IMR-90 (cell line): Measurements from ENCODE around the gene ZNF556. TPM values are rescaled to one million over a fixed set of nuclear protein-coding genes. Genes with fewer than 3 reads are reported as not detected.
A peak's percentile ranks its signal among the peaks of the same experiment; 100 is the strongest.

Experiments used
- ATAC-seq: fragments of 200-7000 bp; cut with Tn5 transposase; 2 replicates; pipeline ENCODE4 v1.9.1; 2020; ENCODE audit warnings: low read depth, mild to moderate bottlenecking, moderate library complexity
- BruUV-seq: library from RNA; stranded (reverse); fragments of 400-500 nt; replicated peaks from 2 replicates; lab custom pipeline; 2021; lab: Mats Ljungman, UMichigan
- CTCF ChIA-PET: fragments of 300-600 bp; formaldehyde crosslinking; extraction: SDS; loops from one replicate; lab custom pipeline; 2021; ENCODE audit warnings: antibody characterized with exemption; lab: Yijun Ruan, JAX
- POLR2A ChIA-PET: fragments of 300-600 bp; sonication (Branson Sonifier 250); formaldehyde crosslinking; loops from one replicate; lab custom pipeline; 2022; ENCODE audit warnings: antibody characterized with exemption; ENCODE audit not compliant: unreplicated experiment; lab: Charles Lee
- DNase-seq: peaks from one replicate; pipeline ENCODE4 v3.0.0; 2013
- H2AFZ ChIP-seq: replicated peaks from 2 replicates; pipeline ENCODE3; 2013; ENCODE audit warnings: low read length, mild to moderate bottlenecking; ENCODE audit not compliant: poor library complexity
- H2AK5ac ChIP-seq: 2 replicates; pipeline ENCODE4 v1.6.1; 2013; ENCODE audit warnings: low read depth, low read length, inconsistent platforms
- H2AK9ac ChIP-seq: replicated peaks from 2 replicates; pipeline ENCODE3; 2013; ENCODE audit warnings: mild to moderate bottlenecking, low read depth, low read length, moderate library complexity; ENCODE audit not compliant: poor library complexity
- H2BK120ac ChIP-seq: 2 replicates; pipeline ENCODE4 v1.6.1; 2013; ENCODE audit warnings: low read depth, low read length, inconsistent platforms
- H2BK15ac ChIP-seq: 3 replicates; pipeline ENCODE4 v1.6.1; 2013; ENCODE audit warnings: low read depth, low read length, inconsistent platforms
- H2BK20ac ChIP-seq: 2 replicates; pipeline ENCODE4 v1.6.1; 2013; ENCODE audit warnings: low read depth, mild to moderate bottlenecking, inconsistent platforms, low read length, moderate library complexity
- H2BK5ac ChIP-seq: 2 replicates; pipeline ENCODE4 v1.6.1; 2013; ENCODE audit warnings: mild to moderate bottlenecking, low read depth, low read length, inconsistent platforms; ENCODE audit not compliant: poor library complexity, severe bottlenecking
- H3K14ac ChIP-seq: replicated peaks from 2 replicates; pipeline ENCODE4 v1.6.1; 2013; ENCODE audit warnings: low read depth, low read length, inconsistent platforms
- H3K18ac ChIP-seq: 2 replicates; pipeline ENCODE4 v1.6.1; 2013; ENCODE audit warnings: low read depth, low read length, control low read depth
- H3K23ac ChIP-seq: 2 replicates; pipeline ENCODE4 v1.6.1; 2013; ENCODE audit warnings: low read depth, low read length, inconsistent platforms
- H3K27ac ChIP-seq: 2 replicates; pipeline ENCODE4 v1.5.1; 2013; ENCODE audit warnings: mild to moderate bottlenecking, control low read depth, low read length; ENCODE audit not compliant: insufficient read depth
- H3K27me3 ChIP-seq: 2 replicates; pipeline ENCODE4 v1.6.1; 2013; ENCODE audit warnings: low read length; ENCODE audit not compliant: control insufficient read depth, insufficient read depth
- H3K36me3 ChIP-seq: 2 replicates; pipeline ENCODE4 v1.6.1; 2013; ENCODE audit warnings: low read length, mixed read lengths; ENCODE audit not compliant: control insufficient read depth, insufficient read depth
- H3K4ac ChIP-seq: 2 replicates; pipeline ENCODE4 v1.6.1; 2013; ENCODE audit warnings: low read depth, low read length, inconsistent platforms
- H3K4me1 ChIP-seq: 2 replicates; pipeline ENCODE4 v1.6.1; 2013; ENCODE audit warnings: low read length, mixed read lengths; ENCODE audit not compliant: control insufficient read depth, insufficient read depth
- H3K4me2 ChIP-seq: 2 replicates; pipeline ENCODE4 v1.6.1; 2013; ENCODE audit warnings: low read depth, mild to moderate bottlenecking, control low read depth, low read length, moderate library complexity
- H3K4me3 ChIP-seq: 2 replicates; pipeline ENCODE4 v1.5.1; 2013; ENCODE audit warnings: low read depth, mild to moderate bottlenecking, control low read depth, low read length, moderate library complexity; ENCODE audit not compliant: insufficient read depth
- H3K56ac ChIP-seq: 2 replicates; pipeline ENCODE4 v1.6.1; 2013; ENCODE audit warnings: low read length, inconsistent platforms; ENCODE audit not compliant: insufficient read depth; ENCODE audit errors: extremely low read depth
- H3K79me1 ChIP-seq, 2 experiments: 2 replicates each; pipeline ENCODE4 v1.6.1; 2013; ENCODE audit warnings: low read length in 2 of 2, inconsistent platforms in 1 of 2, low read depth in 1 of 2
- H3K9ac ChIP-seq: 2 replicates; pipeline ENCODE4 v1.6.1; 2013; ENCODE audit warnings: low read depth, low read length, control low read depth
- H3K9me1 ChIP-seq: 2 replicates; pipeline ENCODE4 v1.6.1; 2013; ENCODE audit warnings: low read length, inconsistent platforms; ENCODE audit not compliant: insufficient read depth
- H3K9me3 ChIP-seq: 2 replicates; pipeline ENCODE4 v1.6.1; 2013; ENCODE audit warnings: low read length; ENCODE audit not compliant: control insufficient read depth, insufficient read depth
- H4K20me1 ChIP-seq: 2 replicates; pipeline ENCODE4 v1.6.1; 2013; ENCODE audit warnings: low read length, inconsistent platforms; ENCODE audit not compliant: insufficient read depth
- H4K5ac ChIP-seq: 2 replicates; pipeline ENCODE4 v1.6.1; 2013; ENCODE audit warnings: mild to moderate bottlenecking, low read depth, low read length, control low read depth
- H4K8ac ChIP-seq, 2 experiments: 2 replicates each; pipeline ENCODE4 v1.6.1; 2013; ENCODE audit warnings: low read depth in 2 of 2, low read length in 2 of 2, control low read depth in 1 of 2, inconsistent platforms in 1 of 2
- H4K91ac ChIP-seq: 2 replicates; pipeline ENCODE4 v1.6.1; 2013; ENCODE audit warnings: low read depth, low read length, inconsistent platforms; ENCODE audit not compliant: insufficient read depth
- BHLHE40 ChIP-seq: fragments of 150-350 bp; IDR thresholded peaks from 2 replicates; pipeline ENCODE4 v1.6.1; 2016; ENCODE audit warnings: mild to moderate bottlenecking, low read depth, low read length
- CHD1 ChIP-seq: IDR thresholded peaks from 2 replicates; pipeline ENCODE4 v1.6.1; 2012; ENCODE audit warnings: low read depth, low read length, improper control_type of control experiment
- CTCF ChIP-seq: conservative IDR thresholded peaks from 2 replicates; pipeline ENCODE4 v1.5.1; 2012; ENCODE audit warnings: mild to moderate bottlenecking, low read depth, low read length, improper control_type of control experiment
- MAFK ChIP-seq: IDR thresholded peaks from 2 replicates; pipeline ENCODE4 v1.6.1; 2012; ENCODE audit warnings: low read depth, low read length, improper control_type of control experiment
- MAZ ChIP-seq: IDR thresholded peaks from 2 replicates; pipeline ENCODE4 v1.6.1; 2012; ENCODE audit warnings: low read depth, mild to moderate bottlenecking, low read length, improper control_type of control experiment, moderate library complexity, borderline replicate concordance
- RAD21 ChIP-seq: IDR thresholded peaks from 2 replicates; pipeline ENCODE4 v1.6.1; 2012; ENCODE audit warnings: low read length, improper control_type of control experiment
- SMC3 ChIP-seq: fragments of 150-350 bp; IDR thresholded peaks from 2 replicates; pipeline ENCODE4 v1.6.1; 2016; ENCODE audit warnings: low read depth, mild to moderate bottlenecking, antibody characterized with exemption, low read length, moderate library complexity
- USF2 ChIP-seq: fragments of 150-350 bp; IDR thresholded peaks from 2 replicates; pipeline ENCODE4 v1.6.1; 2017; ENCODE audit warnings: mild to moderate bottlenecking, antibody characterized with exemption, low read length, low read depth
- WGBS, 2 experiments: methylation state at CpG; one replicate each; pipeline versions ENCODE4 v1.1.5 to v1.1.7; 2013; ENCODE audit warnings: missing lambda C conversion rate in 2 of 2; ENCODE audit not compliant: insufficient read length in 1 of 2; ENCODE audit errors: extremely low coverage in 2 of 2; 5-methylcytosine and 5-hydroxymethylcytosine counted together
- dilution Hi-C: fragments of 300-500 bp; cut with HindIII; formaldehyde crosslinking; loops from one replicate; pipeline ENCODE4 v1.14.3; 2018; ENCODE audit warnings: low sequenced_read_pairs; ENCODE audit not compliant: unreplicated experiment
- in situ Hi-C: fragments of 300-500 bp; cut with MboI; formaldehyde crosslinking; loops from 3 replicates; pipeline ENCODE4 v1.14.3; 2019; ENCODE audit warnings: low sequenced_read_pairs, inconsistent platforms, mixed read lengths
- intact Hi-C: fragments of 100-400 bp; cut with micrococcal nuclease; formaldehyde crosslinking; loops from 2 replicates; pipeline ENCODE4 v1.10.0; 2022
- polyA plus RNA-seq, 3 experiments: library from polyadenylated mRNA; depleted of rRNA; stranded (reverse); fragments of >200 nt; gene quantifications; 2 replicates each; pipeline ENCODE4 v1.2.3, GENCODE V29; 2012; ENCODE audit warnings: low replicate concordance in 1 of 3
- total RNA-seq: library from RNA; depleted of rRNA; stranded (reverse); fragments of >200 nt; gene quantifications from 2 replicates; pipeline ENCODE4 v1.2.3, GENCODE V29; 2012

The ZNF556 gene
- total and polyA plus RNA-seq, 2 of the 4 experiments (the other 2 are of a cell fraction), result not detected

GRCh38 chr19:2819540-2820111 lies 47.5 kb upstream of the ZNF556 start, which contains the start of gene ZNF554:
Gene ZNF554, plus strand, starts transcription at chr19:2819868. Its CDS starts 204 bp downstream, at chr19:2820072.
- peaks cover 9% of the 10 kb centered on the region; the same call in 1 of the 2 replicates for H3K36me3 ChIP-seq
- H4K5ac ChIP-seq, result peak within 1 kb of the TSS; percentile 1; the same call in 1 of the 2 replicates
- no peaks in the 10 kb centered on the region for H3K27me3 ChIP-seq
- H3K18ac ChIP-seq, result no peak within 1 kb of the TSS
- H2AK9ac ChIP-seq, result peak within 1 kb of the TSS; percentile 97
- H3K56ac ChIP-seq, result no peak within 1 kb of the TSS; the same call in 1 of the 2 replicates
- ATAC-seq, result peak; percentile 100
- POLR2A ChIA-PET, result no interaction called here
- peaks cover 2% of the 10 kb centered on the region; the same call in 1 of the 2 replicates for H3K9me3 ChIP-seq
- in situ Hi-C loops, result no loop called here
- no peak within 1 kb of the TSS; the same call in 1 of the 2 replicates for H3K27ac ChIP-seq
- peak within 1 kb of the TSS; percentile 81; the same call in 1 of the 2 replicates for H3K14ac ChIP-seq
- WGBS, 2 experiments, result 0% methylated on average over 32 of the region's 64 CpGs; no CpG with 5 or more reads in 1 of the 2 experiments
- peak within 1 kb of the TSS; percentile 77 for H3K9ac ChIP-seq
- no peak within 1 kb of the TSS for H2BK5ac ChIP-seq
- H2BK120ac ChIP-seq, result no peak within 1 kb of the TSS
- intact Hi-C loops, result no loop called here
- H4K8ac ChIP-seq, result peak within 1 kb of the TSS; percentile 73 to 93; a peak in 3 of 4 replicates
- peak within 1 kb of the TSS; percentile 56 for H3K4ac ChIP-seq
- CTCF ChIA-PET, result interaction anchor here (0.6 to 1.3 kb wide), 2 partner anchors 10 to 41 kb away, joined by 3 read pairs; no protein-coding TSS in a partner anchor
- dilution Hi-C loops, result no loop called here
- H3K4me3 ChIP-seq, result peak within 1 kb of the TSS; percentile 61
- BruUV-seq, result no TSS peak
- 0 out of 2 replicates have a peak, but pooled peaks cover 4% of the 10 kb centered on the region for H3K9me1 ChIP-seq
- no peak within 1 kb of the TSS for H2BK20ac ChIP-seq
- peak within 1 kb of the TSS; percentile 64; the same call in 1 of the 2 replicates for H3K23ac ChIP-seq
- H4K20me1 ChIP-seq, result no peaks in the 10 kb centered on the region
- H3K79me1 ChIP-seq, result peaks cover 6 to 11% of the 10 kb centered on the region in 2 experiments; a peak in 2 of 4 replicates
- H3K4me1 ChIP-seq, result no peaks in the 10 kb centered on the region; the same call in 1 of the 2 replicates
- H2AFZ ChIP-seq, result peak within 1 kb of the TSS; percentile 97
- H3K4me2 ChIP-seq, result peak within 1 kb of the TSS; percentile 95
- H2AK5ac ChIP-seq, result peak within 1 kb of the TSS; percentile 75
- TF ChIP-seq MAZ (peak; percentile 51; the same call in 1 of the 2 replicates), BHLHE40 (no peak), MAFK (no peak), SMC3 (peak; percentile 29; the same call in 1 of the 2 replicates), RAD21 (peak; percentile 50), CHD1 (no peak), USF2 (peak; percentile 63; the same call in 1 of the 2 replicates), CTCF (peak; percentile 99)
- H4K91ac ChIP-seq, result peak within 1 kb of the TSS; percentile 12; the same call in 1 of the 2 replicates
- H2BK15ac ChIP-seq, result no peak within 1 kb of the TSS
- DNase-seq, result peak; percentile 94
